ENCODE data around the gene IZUMO2. TPM values are rescaled to one million over a fixed set of nuclear protein-coding genes. Genes with fewer than 3 reads are reported as not detected.

The IZUMO2 gene
- total RNA-seq, 1 experiment from 2014 or later, result not detected

DNA sequence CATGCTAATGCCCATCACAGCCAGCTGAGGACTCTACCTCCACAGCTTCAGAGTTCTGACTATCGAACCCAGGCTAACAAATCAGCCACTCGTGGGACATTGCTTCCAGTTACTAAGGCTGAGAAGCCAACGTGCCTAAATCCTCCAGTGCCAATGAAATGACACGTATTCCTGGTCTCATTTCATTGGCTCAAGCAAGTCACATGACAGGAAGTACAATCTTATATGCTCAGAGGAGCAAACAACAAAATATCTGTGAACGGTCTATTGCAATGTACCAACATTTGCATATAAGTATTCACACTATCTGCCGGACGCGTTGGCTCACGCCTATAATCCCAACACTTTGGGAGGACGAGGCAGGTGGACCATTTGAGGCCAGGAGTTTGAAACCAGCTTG lies 12.8 kb upstream of the IZUMO2 start:
- BruUV-seq (replicated peaks), result no TSS peak
- ATAC-seq (no peak), DNase-seq (ENCODE audit: low read depth, low spot score) (no peak)
- no peaks in the 10 kb centered on the region for H3K27me3 ChIP-seq (ENCODE audit: control insufficient read depth, insufficient read depth, low read length)
- TF ChIP-seq POLR2AphosphoS5 (IDR thresholded peaks at IDR 0.05; ENCODE audit: low read depth, low read length) (no peak), SIN3A (IDR thresholded peaks at IDR 0.05; ENCODE audit: borderline replicate concordance, insufficient read depth, low read depth, low read length) (no peak), TCF7L2 (IDR thresholded peaks at IDR 0.05; ENCODE audit: low read depth, low read length) (no peak)
- TF ChIP-seq, protein P1, sequence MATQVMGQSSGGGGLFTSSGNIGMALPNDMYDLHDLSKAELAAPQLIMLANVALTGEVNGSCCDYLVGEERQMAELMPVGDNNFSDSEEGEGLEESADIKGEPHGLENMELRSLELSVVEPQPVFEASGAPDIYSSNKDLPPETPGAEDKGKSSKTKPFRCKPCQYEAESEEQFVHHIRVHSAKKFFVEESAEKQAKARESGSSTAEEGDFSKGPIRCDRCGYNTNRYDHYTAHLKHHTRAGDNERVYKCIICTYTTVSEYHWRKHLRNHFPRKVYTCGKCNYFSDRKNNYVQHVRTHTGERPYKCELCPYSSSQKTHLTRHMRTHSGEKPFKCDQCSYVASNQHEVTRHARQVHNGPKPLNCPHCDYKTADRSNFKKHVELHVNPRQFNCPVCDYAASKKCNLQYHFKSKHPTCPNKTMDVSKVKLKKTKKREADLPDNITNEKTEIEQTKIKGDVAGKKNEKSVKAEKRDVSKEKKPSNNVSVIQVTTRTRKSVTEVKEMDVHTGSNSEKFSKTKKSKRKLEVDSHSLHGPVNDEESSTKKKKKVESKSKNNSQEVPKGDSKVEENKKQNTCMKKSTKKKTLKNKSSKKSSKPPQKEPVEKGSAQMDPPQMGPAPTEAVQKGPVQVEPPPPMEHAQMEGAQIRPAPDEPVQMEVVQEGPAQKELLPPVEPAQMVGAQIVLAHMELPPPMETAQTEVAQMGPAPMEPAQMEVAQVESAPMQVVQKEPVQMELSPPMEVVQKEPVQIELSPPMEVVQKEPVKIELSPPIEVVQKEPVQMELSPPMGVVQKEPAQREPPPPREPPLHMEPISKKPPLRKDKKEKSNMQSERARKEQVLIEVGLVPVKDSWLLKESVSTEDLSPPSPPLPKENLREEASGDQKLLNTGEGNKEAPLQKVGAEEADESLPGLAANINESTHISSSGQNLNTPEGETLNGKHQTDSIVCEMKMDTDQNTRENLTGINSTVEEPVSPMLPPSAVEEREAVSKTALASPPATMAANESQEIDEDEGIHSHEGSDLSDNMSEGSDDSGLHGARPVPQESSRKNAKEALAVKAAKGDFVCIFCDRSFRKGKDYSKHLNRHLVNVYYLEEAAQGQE (IDR thresholded peaks at IDR 0.05; ENCODE audit: insufficient read depth in 1 of 2, low read depth in 2 of 2, low read length in 1 of 2), result no peak
- TF ChIP-seq, protein P2, sequence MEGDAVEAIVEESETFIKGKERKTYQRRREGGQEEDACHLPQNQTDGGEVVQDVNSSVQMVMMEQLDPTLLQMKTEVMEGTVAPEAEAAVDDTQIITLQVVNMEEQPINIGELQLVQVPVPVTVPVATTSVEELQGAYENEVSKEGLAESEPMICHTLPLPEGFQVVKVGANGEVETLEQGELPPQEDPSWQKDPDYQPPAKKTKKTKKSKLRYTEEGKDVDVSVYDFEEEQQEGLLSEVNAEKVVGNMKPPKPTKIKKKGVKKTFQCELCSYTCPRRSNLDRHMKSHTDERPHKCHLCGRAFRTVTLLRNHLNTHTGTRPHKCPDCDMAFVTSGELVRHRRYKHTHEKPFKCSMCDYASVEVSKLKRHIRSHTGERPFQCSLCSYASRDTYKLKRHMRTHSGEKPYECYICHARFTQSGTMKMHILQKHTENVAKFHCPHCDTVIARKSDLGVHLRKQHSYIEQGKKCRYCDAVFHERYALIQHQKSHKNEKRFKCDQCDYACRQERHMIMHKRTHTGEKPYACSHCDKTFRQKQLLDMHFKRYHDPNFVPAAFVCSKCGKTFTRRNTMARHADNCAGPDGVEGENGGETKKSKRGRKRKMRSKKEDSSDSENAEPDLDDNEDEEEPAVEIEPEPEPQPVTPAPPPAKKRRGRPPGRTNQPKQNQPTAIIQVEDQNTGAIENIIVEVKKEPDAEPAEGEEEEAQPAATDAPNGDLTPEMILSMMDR (IDR thresholded peaks at IDR 0.05), result no peak
- no peaks in the 10 kb centered on the region for H3K9me3 ChIP-seq (ENCODE audit: control insufficient read depth, insufficient read depth, low read depth, low read length)
- no peaks in the 10 kb centered on the region for H3K36me3 ChIP-seq (ENCODE audit: control insufficient read depth, insufficient read depth, low read length)
- in situ Hi-C loops (cut with HindIII; ENCODE audit: low pct_unique_long_range_greater_than_20kb, low sequenced_read_pairs) (no loop called here), intact Hi-C loops (cut with micrococcal nuclease; ENCODE audit: unreplicated experiment) (no loop called here)
- ChIA-PET POLR2A (no interaction called here), CTCF (no interaction called here)
- H3K4me1 ChIP-seq (ENCODE audit: control insufficient read depth, insufficient read depth, low read length), result no peaks in the 10 kb centered on the region
- no peak overlapping the region for H3K4me3 ChIP-seq (ENCODE audit: low read depth in 2 of 2, low read length in 2 of 2)
- H3K27ac ChIP-seq (ENCODE audit: low read length), result no peak overlapping the region

DNA sequence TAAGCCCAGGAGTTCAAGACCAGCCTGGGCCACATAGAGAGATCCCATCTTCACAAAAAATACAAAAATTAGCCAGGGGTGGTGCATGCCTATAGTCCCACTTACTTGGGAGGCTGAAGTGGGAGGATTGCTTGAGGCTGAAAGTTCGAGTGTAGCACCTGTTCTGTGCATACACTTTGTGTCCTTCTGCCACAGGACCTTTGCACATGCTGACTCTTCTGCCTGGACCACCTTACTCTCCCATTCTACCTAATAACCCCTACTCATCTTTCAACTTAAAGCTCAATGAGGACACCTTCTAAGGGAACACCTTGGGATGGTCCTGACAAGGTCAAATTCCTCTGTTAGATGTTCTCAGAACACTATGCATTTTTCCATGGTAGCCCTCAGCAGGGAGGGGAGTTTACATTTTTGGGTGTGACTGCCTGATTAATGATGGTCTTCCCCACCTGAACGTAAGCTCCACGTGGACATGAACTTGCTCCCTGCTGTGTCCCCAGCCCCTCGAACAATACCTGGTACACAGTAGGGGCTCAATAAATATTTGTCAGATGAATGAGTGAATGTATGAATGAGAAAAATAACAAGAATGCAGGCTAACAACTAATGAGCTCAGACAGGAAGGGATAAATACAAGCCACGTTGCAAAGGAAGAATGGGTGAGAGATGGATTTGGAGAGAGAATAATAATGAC lies 11.2 kb upstream of the IZUMO2 start:
- POLR2A ChIA-PET, result no interaction called here
- H3K4me3 ChIP-seq (ENCODE audit: low read depth in 2 of 2, low read length in 2 of 2), result no peak overlapping the region
- H3K27me3 ChIP-seq (ENCODE audit: control insufficient read depth, insufficient read depth, low read length), result no peaks in the 10 kb centered on the region
- H3K9me3 ChIP-seq (ENCODE audit: control insufficient read depth, insufficient read depth, low read depth, low read length), result no peaks in the 10 kb centered on the region
- in situ Hi-C loops (cut with HindIII; ENCODE audit: low pct_unique_long_range_greater_than_20kb, low sequenced_read_pairs), result no loop called here
- ATAC-seq (no peak), DNase-seq (ENCODE audit: low read depth, low spot score) (no peak)
- H3K4me1 ChIP-seq (ENCODE audit: control insufficient read depth, insufficient read depth, low read length), result no peaks in the 10 kb centered on the region
- no peak for TF ChIP-seq SIN3A (IDR thresholded peaks at IDR 0.05; ENCODE audit: borderline replicate concordance, insufficient read depth, low read depth, low read length)
- TF ChIP-seq, protein P2 (IDR thresholded peaks at IDR 0.05), result no peak
- TF ChIP-seq POLR2AphosphoS5 (IDR thresholded peaks at IDR 0.05; ENCODE audit: low read depth, low read length), result no peak
- TF ChIP-seq TCF7L2 (IDR thresholded peaks at IDR 0.05; ENCODE audit: low read depth, low read length), result no peak
- TF ChIP-seq, protein P1 (IDR thresholded peaks at IDR 0.05; ENCODE audit: insufficient read depth in 1 of 2, low read depth in 2 of 2, low read length in 1 of 2), result no peak
- no peak overlapping the region for H3K27ac ChIP-seq (ENCODE audit: low read length)
- H3K36me3 ChIP-seq (ENCODE audit: control insufficient read depth, insufficient read depth, low read length), result no peaks in the 10 kb centered on the region
- no TSS peak for BruUV-seq (replicated peaks)
- intact Hi-C loops (cut with micrococcal nuclease; ENCODE audit: unreplicated experiment), result no loop called here
- CTCF ChIA-PET, result no interaction called here

All from Panc1 (cell line).